HEK293 (cell line): ENCODE data around the gene HSBP1.

Experiments
- BCL6B ChIP-seq: fragments of 450-650 bp; formaldehyde crosslinking; IDR thresholded peaks from 2 replicates; pipeline ENCODE4 v1.5.1; 2017; ENCODE audit warnings: missing biosample characterization, missing genetic modification characterization
- CTCF ChIP-seq: fragments of 450-650 bp; formaldehyde crosslinking; IDR thresholded peaks from 2 replicates; pipeline ENCODE4 v1.5.1; 2016; ENCODE audit warnings: missing biosample characterization, missing genetic modification characterization

- TF ChIP-seq BCL6B (tag by site-specific recombination) (no peak), CTCF (tag by site-specific recombination) (no peak)
These were observed 45.4 kb upstream of the HSBP1 start for GRCh38 chr16:83762141-83762991.
